PC-9 (cell line): ENCODE data around the gene METTL18. TPM values are rescaled to one million over a fixed set of nuclear protein-coding genes. Genes with fewer than 3 reads are reported as not detected.
A peak's percentile ranks its signal among the peaks of the same experiment; 100 is the strongest.

ENCODE experiments used
- BruUV-seq: library from RNA; stranded (reverse); fragments of 400-500 nt; replicated peaks from 2 replicates; lab custom pipeline; 2021; lab: Mats Ljungman, UMichigan
- CTCF ChIA-PET: fragments of 300-600 bp; sonication (Branson Sonifier 250); formaldehyde crosslinking; loops from one replicate; lab custom pipeline; 2022; ENCODE audit warnings: antibody characterized with exemption; lab: Charles Lee
- POLR2A ChIA-PET: fragments of 300-600 bp; sonication (Branson Sonifier 250); formaldehyde crosslinking; loops from one replicate; lab custom pipeline; 2022; ENCODE audit warnings: antibody characterized with exemption; ENCODE audit not compliant: unreplicated experiment; lab: Charles Lee
- DNase-seq, 2 experiments: peaks; one replicate each; pipeline versions ENCODE4 v3.0.0 to v3.0.0-alpha.2; 2015 to 2022; ENCODE audit warnings: mixed read lengths in 1 of 2
- H2AFZ ChIP-seq: fragments of 200-600 bp; sonication (generic); 2 replicates; pipeline ENCODE4 v1.8.1; 2017; ENCODE audit warnings: antibody characterized with exemption
- H3F3A ChIP-seq: fragments of 200-600 bp; sonication (generic); 2 replicates; pipeline ENCODE4 v1.8.1; 2017; ENCODE audit warnings: antibody characterized with exemption, mild to moderate bottlenecking, low read depth; ENCODE audit not compliant: insufficient read depth
- H3K27ac ChIP-seq: fragments of 200-600 bp; sonication (generic); 2 replicates; pipeline ENCODE4 v1.6.1; 2016; ENCODE audit warnings: mixed run types
- H3K27me3 ChIP-seq: fragments of 200-600 bp; sonication (generic); 2 replicates; pipeline ENCODE4 v1.6.1; 2016; ENCODE audit warnings: low read depth, mixed run types; ENCODE audit not compliant: insufficient read depth
- H3K36me3 ChIP-seq: fragments of 200-600 bp; sonication (generic); 2 replicates; pipeline ENCODE4 v1.6.1; 2016; ENCODE audit warnings: low read depth, mixed run types
- H3K4me1 ChIP-seq: fragments of 200-600 bp; sonication (generic); replicated peaks from 2 replicates; pipeline ENCODE4 v1.6.1; 2016; ENCODE audit warnings: mixed run types; ENCODE audit not compliant: insufficient read depth
- H3K4me2 ChIP-seq: fragments of 200-600 bp; sonication (generic); 2 replicates; pipeline ENCODE4 v1.6.1; 2017; ENCODE audit warnings: mixed run types
- H3K4me3 ChIP-seq: fragments of 200-600 bp; sonication (generic); 2 replicates; pipeline ENCODE4 v1.6.1; 2016; ENCODE audit warnings: mixed run types
- H3K79me2 ChIP-seq: fragments of 200-600 bp; sonication (generic); 2 replicates; pipeline ENCODE4 v1.6.1; 2017; ENCODE audit warnings: low read depth, mixed run types
- H3K9me2 ChIP-seq: fragments of 200-600 bp; sonication (generic); 2 replicates; pipeline ENCODE4 v1.8.1; 2017; ENCODE audit warnings: mild to moderate bottlenecking; ENCODE audit not compliant: insufficient read depth
- H3K9me3 ChIP-seq: fragments of 200-600 bp; sonication (generic); 2 replicates; pipeline ENCODE4 v1.8.1; 2016; ENCODE audit warnings: low read depth; ENCODE audit not compliant: insufficient read depth
- H4K20me1 ChIP-seq: fragments of 200-600 bp; sonication (generic); 2 replicates; pipeline ENCODE4 v1.8.1; 2017; ENCODE audit not compliant: insufficient read depth
- EZH2 ChIP-seq: fragments of 200-600 bp; sonication (generic); IDR thresholded peaks from 2 replicates; pipeline ENCODE4 v1.8.0; 2017; ENCODE audit warnings: antibody characterized with exemption, low read depth
- intact Hi-C: fragments of 100-400 bp; cut with micrococcal nuclease; formaldehyde crosslinking; loops from one replicate; pipeline ENCODE4 v1.10.0; 2022; ENCODE audit not compliant: unreplicated experiment
- total RNA-seq: library from RNA; stranded (reverse); gene quantifications from 2 replicates; pipeline ENCODE4 v1.2.3, GENCODE V29; 2021
- TF ChIP-seq, protein P1 (sequence below): fragments of 200-600 bp; sonication (generic); conservative IDR thresholded peaks from 2 replicates; pipeline ENCODE4 v1.6.1; 2017; ENCODE audit warnings: mixed run types, antibody characterized with exemption, mild to moderate bottlenecking, moderate library complexity

The METTL18 gene
- total RNA-seq, 1 experiment from 2014 or later: 11.4 TPM

- BruUV-seq: no TSS peak
- ChIA-PET POLR2A (interaction anchor here (0.9 kb wide), 1 partner anchor 15 kb away, joined by 3 read pairs; a partner anchor contains a TSS), CTCF (no interaction called here)
- H3K4me1 ChIP-seq: peaks cover 57% of the 10 kb centered on the region
- DNase-seq: peak; percentile 44 to 51
- no peaks in the 10 kb centered on the region for H4K20me1 ChIP-seq
- no peaks in the 10 kb centered on the region for H3K36me3 ChIP-seq
- H3K4me2 ChIP-seq: peak overlapping the region; percentile 80
- no peaks in the 10 kb centered on the region for H3K79me2 ChIP-seq
- no peaks in the 10 kb centered on the region for H3K27me3 ChIP-seq
- 0 out of 2 replicates have a peak, but pooled peaks cover 5% of the 10 kb centered on the region for H3K9me3 ChIP-seq
- no peaks in the 10 kb centered on the region for H3K9me2 ChIP-seq
- TF ChIP-seq, protein P1, sequence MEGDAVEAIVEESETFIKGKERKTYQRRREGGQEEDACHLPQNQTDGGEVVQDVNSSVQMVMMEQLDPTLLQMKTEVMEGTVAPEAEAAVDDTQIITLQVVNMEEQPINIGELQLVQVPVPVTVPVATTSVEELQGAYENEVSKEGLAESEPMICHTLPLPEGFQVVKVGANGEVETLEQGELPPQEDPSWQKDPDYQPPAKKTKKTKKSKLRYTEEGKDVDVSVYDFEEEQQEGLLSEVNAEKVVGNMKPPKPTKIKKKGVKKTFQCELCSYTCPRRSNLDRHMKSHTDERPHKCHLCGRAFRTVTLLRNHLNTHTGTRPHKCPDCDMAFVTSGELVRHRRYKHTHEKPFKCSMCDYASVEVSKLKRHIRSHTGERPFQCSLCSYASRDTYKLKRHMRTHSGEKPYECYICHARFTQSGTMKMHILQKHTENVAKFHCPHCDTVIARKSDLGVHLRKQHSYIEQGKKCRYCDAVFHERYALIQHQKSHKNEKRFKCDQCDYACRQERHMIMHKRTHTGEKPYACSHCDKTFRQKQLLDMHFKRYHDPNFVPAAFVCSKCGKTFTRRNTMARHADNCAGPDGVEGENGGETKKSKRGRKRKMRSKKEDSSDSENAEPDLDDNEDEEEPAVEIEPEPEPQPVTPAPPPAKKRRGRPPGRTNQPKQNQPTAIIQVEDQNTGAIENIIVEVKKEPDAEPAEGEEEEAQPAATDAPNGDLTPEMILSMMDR: no peak
- TF ChIP-seq EZH2: no peak
- H2AFZ ChIP-seq: peak overlapping the region; percentile 76
- intact Hi-C loops: no loop called here
- peaks cover 34% of the 10 kb centered on the region for H3F3A ChIP-seq
- peak overlapping the region; percentile 43; the same call in 1 of the 2 replicates for H3K4me3 ChIP-seq
- H3K27ac ChIP-seq: peak overlapping the region; percentile 95
These were observed 14.7 kb downstream of the METTL18 start for GRCh38 chr1:169779970-169780369.

GRCh38 chr1:169779150-169779549 lies 15.6 kb downstream of the METTL18 start:
- Histone ChIP-seq H3K9me3 (0 out of 2 replicates have a peak, but pooled peaks cover 5% of the 10 kb centered on the region), H3K4me2 (peak overlapping the region; percentile 80; the same call in 1 of the 2 replicates), H3K4me3 (no peak overlapping the region), H3K27ac (peak overlapping the region; percentile 95), H2AFZ (no peak overlapping the region), H4K20me1 (no peaks in the 10 kb centered on the region), H3K27me3 (no peaks in the 10 kb centered on the region), H3K9me2 (no peaks in the 10 kb centered on the region), H3K79me2 (no peaks in the 10 kb centered on the region), H3K4me1 (peaks cover 52% of the 10 kb centered on the region), H3F3A (peaks cover 34% of the 10 kb centered on the region), H3K36me3 (no peaks in the 10 kb centered on the region)
- POLR2A ChIA-PET: interaction anchor here (0.9 kb wide), 1 partner anchor 16 kb away, joined by 3 read pairs; a partner anchor contains a TSS
- CTCF ChIA-PET: interaction anchor here (0.7 kb wide), 1 partner anchor 182 kb away, joined by 7 read pairs; no protein-coding TSS in a partner anchor
- intact Hi-C loops: no loop called here
- no peak for DNase-seq
- BruUV-seq: no TSS peak
- TF ChIP-seq, protein P1: no peak
- no peak for TF ChIP-seq EZH2

GRCh38 chr1:169776440-169776839 lies 18.3 kb downstream of the METTL18 start:
- peaks cover 21% of the 10 kb centered on the region for H3F3A ChIP-seq
- H3K4me1 ChIP-seq: peaks cover 24% of the 10 kb centered on the region
- H3K27me3 ChIP-seq: no peaks in the 10 kb centered on the region
- TF ChIP-seq, protein P1: no peak
- no peak for TF ChIP-seq EZH2
- H4K20me1 ChIP-seq: no peaks in the 10 kb centered on the region
- CTCF ChIA-PET: no interaction called here
- DNase-seq: no peak
- no peak overlapping the region for H3K4me3 ChIP-seq
- intact Hi-C loops: no loop called here
- H3K9me2 ChIP-seq: no peaks in the 10 kb centered on the region
- H3K4me2 ChIP-seq: no peak overlapping the region
- no peak overlapping the region for H3K27ac ChIP-seq
- H2AFZ ChIP-seq: no peak overlapping the region
- no peaks in the 10 kb centered on the region for H3K36me3 ChIP-seq
- no peaks in the 10 kb centered on the region for H3K9me3 ChIP-seq
- POLR2A ChIA-PET: no interaction called here
- H3K79me2 ChIP-seq: no peaks in the 10 kb centered on the region
- BruUV-seq: no TSS peak
